GM12801 (cell line): ENCODE data around the gene DLG4.

Source experiments
- CTCF ChIP-seq: IDR thresholded peaks from one replicate; pipeline ENCODE4 v1.5.1; 2011; ENCODE audit warnings: control low read depth; ENCODE audit not compliant: insufficient read length; ENCODE audit errors: extremely low read depth

DLG4 gene

DNA sequence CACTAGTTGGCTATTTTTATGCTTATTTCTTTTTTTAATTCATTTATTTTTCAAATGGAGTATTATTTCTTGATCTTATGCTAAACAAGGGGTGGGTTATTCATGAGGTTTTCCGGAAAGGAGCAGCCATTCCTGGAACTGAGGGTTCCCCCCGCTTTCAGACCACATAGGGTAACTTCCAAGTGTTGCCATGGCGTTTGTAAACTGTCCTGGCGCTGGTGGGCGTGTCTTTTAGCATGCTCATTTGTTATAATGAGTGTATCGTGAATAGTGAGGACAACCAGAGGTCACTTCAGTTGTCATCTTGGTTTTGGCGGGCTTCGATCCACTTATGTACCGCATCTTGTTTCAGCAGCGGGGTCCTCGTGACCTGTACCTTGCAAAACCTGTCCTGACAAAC is 75.4 kb downstream of the DLG4 start:
- TF ChIP-seq CTCF = no peak

DNA sequence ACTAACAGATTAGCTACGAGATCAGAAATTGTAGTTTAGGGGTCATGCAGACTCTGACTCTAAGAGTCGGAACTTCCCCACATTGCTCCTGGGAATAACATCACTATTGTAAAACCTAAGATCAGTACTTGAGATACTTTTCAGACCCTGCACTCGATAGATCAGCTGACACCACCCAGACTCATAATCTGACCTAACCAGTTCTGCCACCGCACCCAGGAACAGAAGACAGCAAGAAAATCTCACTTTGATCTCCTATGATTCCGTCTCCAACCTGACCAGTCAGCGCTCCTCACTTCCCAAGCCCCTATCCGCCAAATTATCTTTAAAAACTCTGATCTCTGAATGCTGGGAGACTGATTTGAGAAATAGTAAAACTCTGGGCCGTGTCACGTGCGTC is 77.8 kb downstream of the DLG4 start:
- TF ChIP-seq CTCF = no peak

DNA sequence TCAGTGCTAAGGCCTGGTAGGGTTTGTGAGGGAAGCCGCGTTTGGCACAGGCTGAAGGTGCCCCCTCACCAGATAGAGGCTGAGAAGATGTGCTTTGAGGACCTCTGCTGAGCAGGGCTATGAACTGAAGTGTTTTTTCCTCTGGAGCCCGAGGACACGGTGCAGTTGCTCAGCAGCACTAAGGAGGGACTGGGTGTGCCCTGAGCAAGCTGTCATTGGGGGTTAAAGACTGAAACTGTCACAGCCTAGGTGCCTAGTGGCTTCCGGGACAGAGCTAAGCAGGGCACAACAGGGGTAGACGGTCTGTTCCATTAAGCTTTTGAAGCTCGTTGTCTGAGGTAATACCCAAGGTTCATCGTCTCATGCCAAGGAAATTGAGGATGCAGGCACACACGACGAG is 80.2 kb downstream of the DLG4 start:
- no peak for TF ChIP-seq CTCF

DNA sequence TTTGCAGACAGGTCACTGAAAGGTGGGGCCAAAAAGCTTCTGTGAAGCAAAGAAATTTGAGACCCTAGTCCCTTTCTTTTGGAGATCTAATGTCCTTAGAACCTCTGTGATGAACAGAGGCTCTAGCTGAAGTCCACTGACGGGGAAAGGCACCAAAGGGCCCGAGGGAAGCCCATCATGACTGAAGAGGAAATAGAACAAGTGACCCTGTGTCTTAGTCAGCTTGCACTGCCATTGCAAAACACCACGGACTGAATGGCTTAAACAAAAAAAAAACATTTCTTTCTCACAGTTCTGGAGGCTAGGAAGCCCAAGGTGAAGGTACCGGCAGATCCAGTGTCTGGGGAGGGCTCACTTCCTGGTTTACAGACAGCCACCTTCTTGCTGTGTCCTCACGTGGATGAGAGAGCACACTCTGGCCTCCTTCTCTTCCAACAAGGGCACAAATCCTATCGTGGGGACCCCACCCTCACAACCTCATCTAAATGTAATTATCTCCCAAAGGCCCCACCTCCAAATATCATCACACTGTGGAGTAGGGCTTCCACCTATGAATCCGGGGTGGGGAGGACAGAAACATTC is 80.7 kb downstream of the DLG4 start:
- TF ChIP-seq CTCF = no peak

- TF ChIP-seq CTCF = no peak
Observed at GRCh38 chr17:7137171-7137943, 82.3 kb downstream of the DLG4 start.
